Measurements from ENCODE around the gene VPS37B.
A peak's percentile ranks its signal among the peaks of the same experiment; 100 is the strongest.

Gene VPS37B

DNA sequence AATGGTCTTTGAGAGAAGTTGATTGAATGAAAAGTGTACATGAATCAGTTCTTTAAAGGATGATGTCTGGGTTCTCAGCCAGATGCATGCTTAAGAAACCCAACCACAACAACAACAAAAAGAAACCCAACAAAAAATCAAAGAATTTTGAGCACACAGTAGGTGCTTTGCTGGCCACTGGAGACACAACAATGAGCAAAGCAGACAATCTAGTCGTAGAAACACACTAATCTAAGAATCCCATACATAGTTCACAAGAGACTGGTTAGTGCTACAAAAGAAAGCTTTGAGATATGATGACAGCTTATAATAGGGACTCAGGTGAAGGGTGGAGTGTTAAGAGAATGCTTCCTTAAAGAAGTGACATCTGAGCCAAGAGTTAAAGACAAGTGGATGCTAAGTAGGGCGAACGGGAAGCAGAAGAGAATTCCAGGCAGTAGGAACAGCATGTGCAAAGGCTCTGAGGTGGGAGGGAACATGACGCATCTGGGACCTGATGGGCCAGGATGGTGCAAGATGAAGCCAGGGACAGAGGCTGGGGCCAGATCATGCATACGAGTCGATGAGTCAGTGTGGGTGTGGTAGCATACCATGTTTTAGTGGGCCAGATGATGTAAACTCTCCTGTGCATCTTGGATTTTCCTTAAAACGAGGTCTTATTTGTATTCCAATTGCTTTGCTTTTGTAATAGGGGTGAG lies 65.3 kb downstream of the VPS37B start:
- DNase-seq (ENCODE audit: extremely low read depth, low read depth), result peak; percentile 90

GRCh38 chr12:122827258-122827657 lies 68.7 kb downstream of the VPS37B start:
- no peak for DNase-seq (ENCODE audit: extremely low read depth, low read depth)
- no peak for TF ChIP-seq CTCF (IDR thresholded peaks at IDR 0.05; ENCODE audit: low read depth, low read length, missing control alignments)
- no peak overlapping the region for H3K4me3 ChIP-seq (replicated peaks; ENCODE audit: low read depth, low read length)

More for the DNA sequence above, 65.3 kb downstream of the VPS37B start:
- no peak overlapping the region for H3K4me3 ChIP-seq (replicated peaks; ENCODE audit: low read depth, low read length)
- TF ChIP-seq CTCF (IDR thresholded peaks at IDR 0.05; ENCODE audit: low read depth, low read length, missing control alignments), result no peak

DNA sequence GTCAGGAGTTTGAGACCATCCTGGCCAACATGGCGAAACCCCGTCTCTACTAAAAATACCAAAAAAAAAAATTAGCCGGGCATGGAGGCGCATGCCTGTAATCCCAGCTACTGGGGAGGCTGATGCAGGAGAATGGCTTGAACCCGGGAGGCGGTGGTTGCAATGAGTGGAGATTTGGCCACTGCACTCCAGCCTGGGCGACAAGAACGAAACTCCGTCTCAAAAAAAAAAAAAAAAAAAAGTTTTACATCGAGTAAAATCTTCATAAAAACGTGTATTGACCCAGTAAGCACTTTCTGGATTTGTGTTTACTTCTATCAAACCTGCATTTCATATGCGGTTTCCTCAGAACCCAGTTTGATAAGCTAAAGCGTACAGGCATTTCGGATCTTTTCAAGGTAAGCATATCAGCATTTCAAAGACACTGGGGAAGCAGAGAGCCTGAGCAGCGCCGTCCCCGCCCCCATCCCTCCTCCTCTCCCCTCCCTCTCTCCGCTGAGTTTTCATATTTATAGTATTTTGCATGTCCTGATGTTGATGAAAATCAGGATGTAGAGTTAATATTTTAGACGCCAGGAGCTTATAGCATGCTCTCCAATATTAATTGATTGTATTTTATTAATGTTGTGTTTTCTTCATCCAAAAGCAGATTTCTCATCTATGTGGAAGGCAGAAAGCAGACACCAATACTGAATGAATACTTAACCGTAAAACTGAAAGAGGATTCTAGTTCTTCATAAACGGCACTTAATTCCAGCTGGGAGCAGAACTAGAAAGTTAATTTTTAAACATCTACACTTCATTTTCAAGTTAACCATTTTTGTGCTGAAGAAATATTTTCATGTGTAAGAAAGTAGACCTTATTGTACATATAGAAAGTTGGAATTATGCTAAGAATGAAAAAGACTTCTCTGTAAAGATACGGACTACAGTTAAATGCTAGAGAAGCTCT lies 69.9 kb downstream of the VPS37B start:
- TF ChIP-seq CTCF (IDR thresholded peaks at IDR 0.05; ENCODE audit: low read depth, low read length, missing control alignments), result no peak
- H3K4me3 ChIP-seq (replicated peaks; ENCODE audit: low read depth, low read length), result peak overlapping the region; percentile 37
- DNase-seq (ENCODE audit: extremely low read depth, low read depth), result no peak

GRCh38 chr12:122823429-122823828 lies 72.5 kb downstream of the VPS37B start:
- H3K4me3 ChIP-seq (replicated peaks; ENCODE audit: low read depth, low read length), result no peak overlapping the region
- DNase-seq (ENCODE audit: extremely low read depth, low read depth), result no peak
- no peak for TF ChIP-seq CTCF (IDR thresholded peaks at IDR 0.05; ENCODE audit: low read depth, low read length, missing control alignments)

GRCh38 chr12:122820838-122821271 lies 75.1 kb downstream of the VPS37B start:
- no peak for DNase-seq (ENCODE audit: extremely low read depth, low read depth)
- TF ChIP-seq CTCF (IDR thresholded peaks at IDR 0.05; ENCODE audit: low read depth, low read length, missing control alignments), result no peak
- H3K4me3 ChIP-seq (replicated peaks; ENCODE audit: low read depth, low read length), result no peak overlapping the region

GRCh38 chr12:122820138-122820537 lies 75.8 kb downstream of the VPS37B start:
- H3K4me3 ChIP-seq (replicated peaks; ENCODE audit: low read depth, low read length), result no peak overlapping the region
- no peak for TF ChIP-seq CTCF (IDR thresholded peaks at IDR 0.05; ENCODE audit: low read depth, low read length, missing control alignments)
- DNase-seq (ENCODE audit: extremely low read depth, low read depth), result no peak

All from HFF-Myc (cell line).